ENCODE measurements around the gene DIRAS3. TPM values are rescaled to one million over a fixed set of nuclear protein-coding genes. Genes with fewer than 3 reads are reported as not detected.
"Not testable (repeated sequence)": the region's sequence is repeated elsewhere in the genome, so short reads cannot be mapped to it uniquely, and the experiment has no call there.

Gene DIRAS3
- total and polyA plus RNA-seq, 2 of the 8 experiments (the other 6 are each of a cell fraction or from before 2014, with no cell fraction given), result 0.11 TPM; not detected in 1

DNA sequence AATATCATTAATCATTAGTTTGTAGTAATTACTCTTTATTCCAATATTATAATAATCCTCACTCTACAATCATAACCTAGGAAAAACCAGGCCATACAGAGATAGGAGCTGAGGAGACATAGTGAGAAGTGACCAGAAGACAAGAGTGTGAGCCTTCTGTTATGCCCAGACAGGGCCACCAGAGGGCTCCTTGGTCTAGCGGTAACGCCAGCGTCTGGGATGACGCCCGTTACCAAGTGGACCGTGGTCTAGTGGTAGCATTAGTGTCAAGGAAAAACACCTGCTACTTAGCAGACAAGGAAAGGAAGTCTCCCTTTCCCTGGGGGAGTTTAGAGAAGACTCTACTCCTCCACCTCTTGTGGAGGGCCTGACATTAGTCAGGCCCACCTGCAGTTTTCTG is 7.6 kb upstream of the DIRAS3 start:
- 85% methylated on average over 6 of the region's 6 CpGs; no CpG with 5 or more reads in 1 of the 2 experiments for WGBS, 2 experiments (ENCODE audit: extremely low coverage in 1 of 2, insufficient coverage in 1 of 2, insufficient read length in 1 of 2, insufficient replicate concordance in 2 of 2, low coverage in 1 of 2, low lambda C conversion rate in 2 of 2, missing lambda C conversion rate in 1 of 2)
- H3K23ac ChIP-seq (ENCODE audit: insufficient read length); H3K27me3 ChIP-seq (replicated peaks in 1 of 4; ENCODE audit: control insufficient read depth in 3 of 4, extremely low read depth in 1 of 4, insufficient read depth in 3 of 4, low read length in 3 of 4); H3K9me3 ChIP-seq (ENCODE audit: insufficient read depth in 2 of 2, low read depth in 1 of 2, low read length in 1 of 2); H3K14ac ChIP-seq (ENCODE audit: insufficient read length); H3K36me3 ChIP-seq (ENCODE audit: control insufficient read depth in 2 of 4, insufficient read depth in 4 of 4, low read length in 3 of 4); DNase-seq (ENCODE audit: low read depth in 1 of 2, low spot score in 2 of 2); POLR2A ChIA-PET (ENCODE audit: partially characterized antibody); H2BK12ac ChIP-seq (ENCODE audit: low read depth, low read length); H2BK120ac ChIP-seq (replicated peaks; ENCODE audit: low read depth, low read length); H3K4me1 ChIP-seq (replicated peaks in 1 of 4; ENCODE audit: control insufficient read depth in 3 of 4, insufficient read depth in 4 of 4, low read length in 3 of 4); H2BK20ac ChIP-seq (ENCODE audit: low read length); H2BK15ac ChIP-seq (ENCODE audit: low read length); H3K9ac ChIP-seq (replicated peaks in 1 of 4; ENCODE audit: extremely low read depth in 1 of 4, low read depth in 3 of 4, low read length in 3 of 4); H3K23me2 ChIP-seq (ENCODE audit: low read depth, low read length); H4K8ac ChIP-seq (ENCODE audit: extremely low read depth, insufficient read depth, low read length); H2AK5ac ChIP-seq (ENCODE audit: low read depth, low read length); H3K4me2 ChIP-seq (ENCODE audit: insufficient read depth in 1 of 2, low read depth in 2 of 2, low read length in 2 of 2); H4K91ac ChIP-seq (replicated peaks; ENCODE audit: insufficient read length, low read length); H3K79me1 ChIP-seq (ENCODE audit: low read depth, low read length); FAIRE-seq; H3K4ac ChIP-seq (replicated peaks; ENCODE audit: insufficient read length, low read depth, low read length); H3K4me3 ChIP-seq (ENCODE audit: extremely low read depth in 1 of 4, insufficient read depth in 2 of 4, low read depth in 3 of 4, low read length in 4 of 4); H3K79me2 ChIP-seq (ENCODE audit: control insufficient read depth in 1 of 2, insufficient read depth in 2 of 2, low read length in 2 of 2); H4K5ac ChIP-seq (ENCODE audit: insufficient read length, low read depth, low read length); H4K20me1 ChIP-seq (replicated peaks in 1 of 2; ENCODE audit: control insufficient read depth in 1 of 2, insufficient read depth in 2 of 2, low read length in 2 of 2); H3K18ac ChIP-seq (ENCODE audit: extremely low read depth, low read length); H2BK5ac ChIP-seq (ENCODE audit: low read depth, low read length); H3K56ac ChIP-seq (replicated peaks; ENCODE audit: insufficient read length, low read depth, low read length); H3K27ac ChIP-seq (ENCODE audit: low read depth, low read length); H2AFZ ChIP-seq (ENCODE audit: low read length): not testable (repeated sequence)
- CTCF ChIA-PET (ENCODE audit: partially characterized antibody), result interaction anchor here (0.7 to 4.4 kb wide), 23 partner anchors 8 to 522 kb away, joined by 3 to 30 read pairs (median 3); no protein-coding TSS in a partner anchor
- TF ChIP-seq RAD21 (IDR thresholded peaks at IDR 0.05 in 1 of 2, conservative IDR thresholded peaks at IDR 0.05 in 1 of 2; ENCODE audit: low read depth in 2 of 2, low read length in 2 of 2), result peak in 1 of 2 experiments; percentile 28; a peak in 2 of 4 replicates
- TF ChIP-seq, protein P1, sequence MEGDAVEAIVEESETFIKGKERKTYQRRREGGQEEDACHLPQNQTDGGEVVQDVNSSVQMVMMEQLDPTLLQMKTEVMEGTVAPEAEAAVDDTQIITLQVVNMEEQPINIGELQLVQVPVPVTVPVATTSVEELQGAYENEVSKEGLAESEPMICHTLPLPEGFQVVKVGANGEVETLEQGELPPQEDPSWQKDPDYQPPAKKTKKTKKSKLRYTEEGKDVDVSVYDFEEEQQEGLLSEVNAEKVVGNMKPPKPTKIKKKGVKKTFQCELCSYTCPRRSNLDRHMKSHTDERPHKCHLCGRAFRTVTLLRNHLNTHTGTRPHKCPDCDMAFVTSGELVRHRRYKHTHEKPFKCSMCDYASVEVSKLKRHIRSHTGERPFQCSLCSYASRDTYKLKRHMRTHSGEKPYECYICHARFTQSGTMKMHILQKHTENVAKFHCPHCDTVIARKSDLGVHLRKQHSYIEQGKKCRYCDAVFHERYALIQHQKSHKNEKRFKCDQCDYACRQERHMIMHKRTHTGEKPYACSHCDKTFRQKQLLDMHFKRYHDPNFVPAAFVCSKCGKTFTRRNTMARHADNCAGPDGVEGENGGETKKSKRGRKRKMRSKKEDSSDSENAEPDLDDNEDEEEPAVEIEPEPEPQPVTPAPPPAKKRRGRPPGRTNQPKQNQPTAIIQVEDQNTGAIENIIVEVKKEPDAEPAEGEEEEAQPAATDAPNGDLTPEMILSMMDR (IDR thresholded peaks at IDR 0.05; ENCODE audit: control extremely low read depth in 1 of 3, insufficient read depth in 1 of 3, low read depth in 1 of 3, low read length in 3 of 3), result peak in 2 of 3 experiments; percentile 1 to 24; a peak in 1 of 4 replicates

Measured in H1 (cell line).